Activated T-cell treated with anti-CD3 and anti-CD28 coated beads, Interleukin-2, amount 50 U/mL, for 24 hours (primary cell): ENCODE results near the gene CAVIN3.

Experiments
- DNase-seq: peaks from one replicate; pipeline ENCODE4 v3.0.0-alpha.2; 2020
- H3K27ac Mint-ChIP-seq: 2 replicates; pipeline ENCODE4 v1.8.0; 2020; ENCODE audit warnings: mild to moderate bottlenecking, mixed read lengths
- H3K27me3 Mint-ChIP-seq: 2 replicates; pipeline ENCODE4 v1.8.0; 2020; ENCODE audit warnings: mixed read lengths
- H3K36me3 Mint-ChIP-seq: 2 replicates; pipeline ENCODE4 v1.8.0; 2020; ENCODE audit warnings: low read depth, mixed read lengths
- H3K4me1 Mint-ChIP-seq: 2 replicates; pipeline ENCODE4 v1.8.0; 2020; ENCODE audit warnings: low read depth, mixed read lengths
- H3K4me3 Mint-ChIP-seq: 2 replicates; pipeline ENCODE4 v1.8.0; 2020; ENCODE audit warnings: mild to moderate bottlenecking, moderate library complexity, mixed read lengths
- H3K9me3 Mint-ChIP-seq: 2 replicates; pipeline ENCODE4 v1.8.0; 2020; ENCODE audit warnings: mixed read lengths

Gene CAVIN3, protein sequence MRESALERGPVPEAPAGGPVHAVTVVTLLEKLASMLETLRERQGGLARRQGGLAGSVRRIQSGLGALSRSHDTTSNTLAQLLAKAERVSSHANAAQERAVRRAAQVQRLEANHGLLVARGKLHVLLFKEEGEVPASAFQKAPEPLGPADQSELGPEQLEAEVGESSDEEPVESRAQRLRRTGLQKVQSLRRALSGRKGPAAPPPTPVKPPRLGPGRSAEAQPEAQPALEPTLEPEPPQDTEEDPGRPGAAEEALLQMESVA

DNA sequence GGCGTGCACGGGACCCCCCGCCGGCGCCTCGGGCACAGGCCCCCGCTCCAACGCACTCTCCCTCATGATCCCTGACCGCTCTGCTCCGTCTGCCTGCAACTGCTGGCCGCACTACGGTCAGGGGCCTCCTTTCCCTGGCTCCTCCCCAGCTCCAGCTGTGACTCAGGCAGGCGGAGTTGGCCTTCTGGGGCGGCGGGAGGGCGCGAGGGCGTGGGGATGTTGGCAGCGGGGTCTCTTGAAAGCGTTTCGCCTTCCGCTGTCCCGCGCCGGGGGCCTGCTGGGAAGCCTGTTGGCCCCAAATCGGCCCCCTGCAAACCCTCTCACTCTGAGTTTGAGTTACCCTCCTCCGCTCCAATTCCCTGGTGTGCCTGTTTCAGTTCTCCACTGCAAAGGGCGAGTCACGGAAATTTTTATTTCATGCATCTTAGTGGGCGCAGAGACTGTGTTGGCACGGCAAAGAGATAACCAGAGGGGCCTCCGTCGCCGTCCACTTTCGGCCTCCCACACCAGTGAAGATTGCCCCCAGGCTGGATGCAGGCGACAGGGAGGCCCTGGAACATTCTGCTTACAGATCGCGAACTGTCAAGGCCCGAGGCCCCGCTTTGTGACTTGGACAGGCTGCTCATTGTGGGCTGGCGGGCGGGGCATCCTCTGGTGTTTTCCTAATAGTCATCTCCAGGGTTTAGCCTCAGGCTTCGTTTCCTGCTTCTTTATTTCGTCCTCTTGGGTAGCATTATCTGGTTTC is at the start of gene CAVIN3:
Gene CAVIN3, minus strand, starts transcription at position 91 of the 745 bp plus-strand sequence. Its CDS starts 25 bp downstream, at position 66.
- peak within 1 kb of the TSS; percentile 99 for H3K27ac Mint-ChIP-seq
- peak within 1 kb of the TSS; percentile 80 for H3K4me3 Mint-ChIP-seq
- peaks cover 5% of the 10 kb centered on the region for H3K36me3 Mint-ChIP-seq
- peaks cover 56% of the 10 kb centered on the region for H3K4me1 Mint-ChIP-seq
- peaks cover 57% of the 10 kb centered on the region for H3K27me3 Mint-ChIP-seq
- no peaks in the 10 kb centered on the region for H3K9me3 Mint-ChIP-seq
- peak; percentile 81 for DNase-seq

DNA sequence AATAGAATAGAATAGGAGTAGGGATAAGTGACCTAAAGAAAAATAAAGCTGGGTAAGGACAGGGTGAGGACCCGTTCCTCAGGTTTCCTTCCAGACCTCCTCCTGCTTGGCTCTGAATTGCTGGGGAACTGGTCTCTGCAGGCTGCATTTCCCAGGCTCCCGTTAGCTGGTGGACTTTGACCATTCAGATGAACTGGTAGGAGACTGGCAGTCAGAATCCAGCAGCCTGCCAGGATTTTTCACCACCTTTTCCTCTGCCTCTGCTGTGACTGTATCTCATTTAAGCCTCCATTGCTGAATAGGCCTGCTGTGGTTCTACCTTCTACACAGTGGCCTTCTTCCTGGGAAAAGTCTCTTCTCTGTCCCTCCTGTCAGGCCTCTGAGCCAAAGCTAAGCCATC is 45.4 kb upstream of the CAVIN3 start:
- Mint-ChIP-seq H3K27me3 (no peaks in the 10 kb centered on the region), H3K4me1 (peaks cover 3% of the 10 kb centered on the region), H3K4me3 (no peak overlapping the region), H3K36me3 (no peaks in the 10 kb centered on the region), H3K27ac (no peak overlapping the region), H3K9me3 (no peaks in the 10 kb centered on the region)
- DNase-seq: no peak

DNA sequence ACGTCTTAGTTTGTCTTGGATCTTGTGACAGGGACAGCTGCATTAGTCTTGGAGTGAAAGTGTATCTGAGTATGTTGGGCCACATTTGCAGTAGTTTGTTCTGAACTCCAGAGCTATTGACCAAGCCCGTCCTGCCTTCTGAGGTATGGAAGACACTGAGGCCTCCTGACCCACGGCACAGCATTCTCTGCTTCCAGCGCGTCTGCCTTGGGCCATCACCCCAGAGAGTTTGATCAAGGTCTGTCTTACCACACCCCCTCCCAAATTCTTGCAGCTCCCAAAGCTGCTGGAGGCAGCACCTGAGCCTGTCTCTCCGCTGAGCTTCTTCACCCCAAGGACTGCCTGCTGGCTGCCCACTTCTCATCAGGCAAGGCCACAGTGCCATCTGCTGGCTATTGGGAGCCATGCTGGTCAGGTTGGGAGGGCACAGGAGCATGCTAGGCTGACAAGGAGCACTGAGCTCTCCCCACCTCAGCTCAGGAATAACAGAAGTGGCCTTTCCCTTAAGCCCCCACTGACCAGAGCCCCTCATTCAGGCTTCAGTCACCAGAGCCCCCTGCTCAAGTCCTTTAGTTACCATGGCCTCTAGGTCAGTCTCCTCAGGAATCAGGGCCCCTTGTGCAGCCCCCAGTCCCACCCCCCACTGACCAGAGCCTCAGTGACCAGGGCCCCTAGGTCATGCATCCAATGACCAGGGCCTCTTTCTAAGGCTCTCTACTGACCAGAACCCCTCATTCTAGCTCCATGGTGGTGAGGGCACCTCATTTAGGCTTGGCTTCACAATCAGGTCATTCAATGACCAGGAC is 42.8 kb upstream of the CAVIN3 start:
- DNase-seq: peak; percentile 80
- Mint-ChIP-seq H3K4me3 (no peak overlapping the region), H3K4me1 (peaks cover 3% of the 10 kb centered on the region), H3K27ac (no peak overlapping the region), H3K9me3 (no peaks in the 10 kb centered on the region), H3K27me3 (no peaks in the 10 kb centered on the region), H3K36me3 (no peaks in the 10 kb centered on the region)

DNA sequence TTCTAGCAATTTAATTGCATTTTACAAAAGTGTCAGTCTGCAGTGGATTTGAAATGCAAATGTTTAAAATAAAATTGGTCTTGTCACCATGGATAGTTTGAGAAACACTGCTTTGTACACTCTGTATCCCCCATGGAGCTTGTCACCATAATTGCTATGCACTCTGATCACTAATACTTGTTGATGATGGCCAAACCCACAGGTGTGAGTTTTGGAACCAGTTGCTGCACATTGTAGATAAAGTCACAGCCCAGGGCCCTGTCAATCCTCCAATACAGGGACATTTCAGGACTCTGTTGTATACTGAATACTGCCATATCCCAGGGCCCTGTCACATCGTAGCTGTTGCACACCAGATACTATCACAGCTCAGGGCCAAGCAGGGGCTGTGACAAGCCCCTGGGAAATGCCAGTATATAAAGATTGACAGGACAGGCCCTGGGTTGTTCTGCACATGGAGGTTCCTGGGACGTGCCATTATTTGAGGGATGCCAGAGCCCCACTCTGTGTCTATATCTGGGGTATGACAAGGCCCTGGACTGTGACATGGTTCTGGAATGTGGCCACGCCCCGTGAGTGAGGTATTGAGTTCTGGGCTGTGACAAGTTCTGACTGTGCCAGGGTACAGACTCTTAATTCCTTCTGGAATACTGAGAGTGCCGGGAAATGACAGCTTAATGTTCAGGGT is 42.0 kb upstream of the CAVIN3 start:
- no peak for DNase-seq
- no peaks in the 10 kb centered on the region for H3K36me3 Mint-ChIP-seq
- no peak overlapping the region for H3K4me3 Mint-ChIP-seq
- no peaks in the 10 kb centered on the region for H3K27me3 Mint-ChIP-seq
- H3K4me1 Mint-ChIP-seq: peaks cover 11% of the 10 kb centered on the region
- H3K9me3 Mint-ChIP-seq: no peaks in the 10 kb centered on the region
- H3K27ac Mint-ChIP-seq: no peak overlapping the region

DNA sequence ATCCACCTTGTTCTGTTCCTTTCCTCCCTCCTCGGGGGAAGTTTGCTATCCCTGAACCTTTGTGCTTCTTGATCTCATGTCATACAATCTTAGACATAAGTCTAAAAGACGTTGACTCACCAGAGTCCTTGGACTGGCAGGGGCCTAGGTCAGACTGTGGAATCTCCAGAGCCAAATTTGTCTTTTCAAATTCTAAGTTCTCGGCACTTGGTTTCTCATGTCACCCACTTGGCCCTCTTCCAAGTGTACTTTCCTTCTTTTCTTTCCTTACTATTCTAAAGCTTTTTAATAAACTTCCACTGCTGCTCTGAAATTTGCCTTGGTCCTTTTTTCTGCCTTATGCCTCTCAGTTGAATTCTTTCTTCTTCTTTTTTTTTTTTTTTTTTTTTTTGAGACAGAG is 39.9 kb upstream of the CAVIN3 start:
- no peak overlapping the region for H3K27ac Mint-ChIP-seq
- no peak overlapping the region for H3K4me3 Mint-ChIP-seq

DNA sequence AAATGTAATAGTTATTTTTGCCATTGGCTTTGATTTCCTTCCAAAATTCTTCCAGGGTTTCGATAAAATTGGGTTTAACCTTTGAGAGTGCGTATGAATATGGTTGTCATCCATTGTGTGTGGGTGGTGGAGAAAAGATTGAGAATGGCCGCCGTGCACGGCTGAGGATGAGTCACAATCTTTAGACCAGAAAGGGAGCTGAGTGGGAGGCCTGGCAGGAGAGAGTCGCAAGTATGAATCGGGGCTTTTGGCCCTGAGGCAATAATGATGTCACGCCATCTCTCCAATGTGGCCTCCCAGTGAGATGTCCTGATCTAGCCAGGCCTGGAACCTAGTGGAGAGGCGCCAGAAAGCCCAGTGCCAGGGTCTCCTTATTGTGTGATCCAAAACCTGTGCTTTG is 36.9 kb upstream of the CAVIN3 start:
- no peaks in the 10 kb centered on the region for H3K9me3 Mint-ChIP-seq
- peak; percentile 39 for DNase-seq
- no peaks in the 10 kb centered on the region for H3K36me3 Mint-ChIP-seq
- H3K27me3 Mint-ChIP-seq: no peaks in the 10 kb centered on the region
- H3K27ac Mint-ChIP-seq: peak overlapping the region; percentile 55
- peaks cover 31% of the 10 kb centered on the region for H3K4me1 Mint-ChIP-seq
- H3K4me3 Mint-ChIP-seq: no peak overlapping the region

More for the DNA sequence above, 39.9 kb upstream of the CAVIN3 start:
- DNase-seq: no peak
- H3K9me3 Mint-ChIP-seq: no peaks in the 10 kb centered on the region
- H3K4me1 Mint-ChIP-seq: peaks cover 21% of the 10 kb centered on the region
- H3K27me3 Mint-ChIP-seq: no peaks in the 10 kb centered on the region
- H3K36me3 Mint-ChIP-seq: no peaks in the 10 kb centered on the region

DNA sequence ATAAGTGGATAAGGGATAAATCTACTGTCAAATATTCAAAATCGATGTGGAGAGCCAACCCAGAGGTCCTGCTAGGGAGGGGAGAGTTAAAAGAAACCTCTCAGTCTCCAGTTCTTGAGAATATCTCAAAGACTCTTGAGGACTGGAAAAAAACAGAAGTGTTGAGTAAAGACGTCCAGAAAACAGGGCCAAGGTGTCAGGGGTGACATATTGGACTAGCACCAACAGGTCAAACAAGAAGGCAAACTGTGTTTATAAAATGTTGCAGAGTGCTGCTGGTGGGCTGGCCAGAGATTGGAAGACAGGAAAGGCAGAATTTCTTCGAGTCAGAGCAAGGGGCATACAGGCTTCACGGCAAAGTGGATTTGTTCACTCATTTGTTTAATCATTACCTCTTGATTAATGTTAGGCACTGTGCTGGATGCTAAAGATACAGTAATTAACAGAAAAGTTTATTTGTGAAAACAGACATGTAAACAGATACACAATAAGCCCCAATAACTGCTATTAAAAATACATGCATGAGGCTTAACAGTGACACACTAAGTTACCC is 36.3 kb upstream of the CAVIN3 start:
- no peaks in the 10 kb centered on the region for H3K9me3 Mint-ChIP-seq
- no peaks in the 10 kb centered on the region for H3K27me3 Mint-ChIP-seq
- no peaks in the 10 kb centered on the region for H3K36me3 Mint-ChIP-seq
- peaks cover 37% of the 10 kb centered on the region for H3K4me1 Mint-ChIP-seq
- H3K27ac Mint-ChIP-seq: no peak overlapping the region
- DNase-seq: no peak
- no peak overlapping the region for H3K4me3 Mint-ChIP-seq

DNA sequence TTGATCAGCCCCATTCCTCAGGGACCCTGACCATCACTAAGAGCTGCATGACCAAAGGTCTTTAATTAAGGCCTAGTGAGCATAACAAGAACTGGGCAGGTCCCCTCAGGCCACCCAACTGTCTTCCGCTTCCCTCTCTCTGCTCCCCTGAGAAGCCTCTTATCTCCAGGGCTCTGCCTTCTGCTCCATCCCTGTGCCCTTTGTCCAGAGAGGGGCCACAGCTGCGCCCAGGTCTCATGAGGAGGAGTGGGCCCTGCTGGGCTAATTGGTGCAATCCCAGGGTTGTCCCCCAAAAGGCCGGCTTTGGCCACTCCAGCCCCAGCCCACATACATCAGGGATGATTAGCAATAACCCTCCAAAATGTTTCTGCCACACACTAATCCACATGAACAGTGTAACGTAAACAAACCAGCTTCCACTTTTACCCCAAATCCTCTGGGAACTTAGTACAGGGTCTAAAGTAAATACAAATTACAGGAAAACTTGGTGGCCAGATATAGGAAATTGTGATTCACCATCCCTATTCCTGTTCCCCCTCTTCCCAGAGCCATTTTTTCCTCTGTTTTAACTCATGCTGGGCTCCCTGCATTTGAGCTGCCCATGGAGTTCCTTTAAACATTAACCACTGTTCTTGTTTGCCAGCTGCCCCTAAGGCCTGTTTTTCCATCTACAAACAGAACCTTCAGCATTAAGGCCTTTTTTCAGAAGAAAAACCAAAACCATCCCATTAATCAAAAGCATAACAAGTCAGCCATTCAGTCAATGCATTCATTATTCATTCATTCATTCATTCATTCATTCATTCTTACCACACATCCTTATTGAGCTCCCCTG is 34.6 kb upstream of the CAVIN3 start:
- Mint-ChIP-seq H3K4me1 (peaks cover 42% of the 10 kb centered on the region), H3K9me3 (no peaks in the 10 kb centered on the region), H3K27ac (no peak overlapping the region), H3K4me3 (no peak overlapping the region), H3K27me3 (no peaks in the 10 kb centered on the region), H3K36me3 (no peaks in the 10 kb centered on the region)
- DNase-seq: no peak

DNA sequence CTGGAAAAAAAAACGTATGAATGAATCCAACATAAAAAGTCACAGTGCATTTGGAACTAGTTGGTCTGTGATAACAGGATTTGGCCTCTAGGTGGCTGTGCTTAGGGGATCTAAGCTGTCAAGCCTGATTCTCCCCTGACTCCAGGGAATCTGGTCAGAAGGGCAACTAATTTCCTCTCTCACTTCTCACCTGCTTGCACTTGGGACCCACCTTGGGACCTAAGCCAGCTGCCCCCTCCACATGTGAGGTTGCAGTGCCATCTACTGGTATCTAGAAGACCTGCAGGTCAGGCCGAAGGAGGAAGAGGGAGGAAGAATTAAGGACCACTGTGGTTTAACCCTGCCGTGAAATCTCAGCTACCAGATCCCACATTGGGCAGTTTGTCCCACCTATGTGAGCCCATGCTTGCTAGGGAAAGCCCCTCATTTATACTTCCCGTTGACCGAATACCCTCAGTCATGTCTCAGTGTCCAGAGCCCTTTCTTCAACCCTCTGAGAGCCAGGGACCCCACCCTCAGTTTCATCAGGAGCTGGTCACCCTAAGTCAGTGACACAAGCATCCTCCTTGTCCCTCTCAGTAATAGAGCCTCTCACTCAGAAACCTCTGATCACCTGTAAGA is 33.2 kb upstream of the CAVIN3 start:
- Mint-ChIP-seq H3K4me1 (peaks cover 42% of the 10 kb centered on the region), H3K27ac (no peak overlapping the region), H3K9me3 (no peaks in the 10 kb centered on the region), H3K27me3 (no peaks in the 10 kb centered on the region), H3K36me3 (no peaks in the 10 kb centered on the region), H3K4me3 (no peak overlapping the region)
- peak; percentile 73 for DNase-seq

DNA sequence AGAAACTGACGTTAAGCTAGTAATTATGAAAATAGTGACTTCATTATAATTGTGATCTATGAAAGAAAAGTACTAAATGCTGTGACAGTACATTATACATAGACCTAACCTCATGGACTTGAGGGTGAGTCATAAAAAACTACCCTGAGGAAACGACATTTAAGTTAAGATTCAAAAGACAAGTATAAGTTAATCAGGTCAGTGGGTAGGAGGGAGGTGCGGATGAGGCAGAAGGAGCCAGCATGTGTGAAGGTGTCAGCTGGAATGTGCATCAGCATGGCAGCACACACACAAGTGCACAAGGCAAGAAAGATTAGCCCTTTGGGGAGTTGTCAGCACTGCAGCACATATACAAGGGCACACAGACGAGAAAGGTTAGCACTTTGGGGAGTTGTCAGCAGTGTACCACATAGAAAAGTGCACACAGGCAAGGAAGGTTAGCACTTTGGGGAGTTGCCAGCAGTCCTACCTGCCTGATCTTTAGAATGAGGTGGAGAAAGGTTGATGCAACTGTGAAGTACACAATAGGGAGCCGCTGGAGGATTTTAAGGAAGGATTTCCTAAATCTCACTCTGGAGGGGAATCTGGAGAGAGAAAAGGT is 31.6 kb upstream of the CAVIN3 start:
- Mint-ChIP-seq H3K27ac (peak overlapping the region; percentile 37), H3K27me3 (no peaks in the 10 kb centered on the region), H3K36me3 (no peaks in the 10 kb centered on the region), H3K4me3 (no peak overlapping the region), H3K9me3 (no peaks in the 10 kb centered on the region), H3K4me1 (peaks cover 30% of the 10 kb centered on the region)
- peak; percentile 43 for DNase-seq

DNA sequence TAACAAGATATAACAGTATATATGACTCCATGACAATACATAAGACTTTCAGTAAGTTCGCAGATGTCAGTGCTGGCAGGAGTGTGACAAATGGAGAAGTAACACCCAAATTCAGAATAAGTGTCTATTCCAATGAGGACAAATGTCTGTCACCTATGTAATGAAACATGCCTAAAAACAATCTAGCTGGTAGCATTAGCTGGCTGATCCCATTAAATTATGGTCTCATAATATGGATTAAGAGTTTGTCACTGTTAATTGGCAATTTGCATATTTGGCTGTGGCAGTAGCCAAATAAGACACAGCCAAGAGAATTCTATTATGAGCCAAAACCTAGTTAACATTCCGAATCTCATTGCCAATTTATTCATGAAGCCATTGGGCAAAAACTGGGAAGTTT is 30.2 kb upstream of the CAVIN3 start:
- H3K4me1 Mint-ChIP-seq: peaks cover 24% of the 10 kb centered on the region
- H3K27ac Mint-ChIP-seq: no peak overlapping the region
- no peaks in the 10 kb centered on the region for H3K9me3 Mint-ChIP-seq
- no peak for DNase-seq
- H3K27me3 Mint-ChIP-seq: no peaks in the 10 kb centered on the region
- no peaks in the 10 kb centered on the region for H3K36me3 Mint-ChIP-seq
- no peak overlapping the region for H3K4me3 Mint-ChIP-seq

DNA sequence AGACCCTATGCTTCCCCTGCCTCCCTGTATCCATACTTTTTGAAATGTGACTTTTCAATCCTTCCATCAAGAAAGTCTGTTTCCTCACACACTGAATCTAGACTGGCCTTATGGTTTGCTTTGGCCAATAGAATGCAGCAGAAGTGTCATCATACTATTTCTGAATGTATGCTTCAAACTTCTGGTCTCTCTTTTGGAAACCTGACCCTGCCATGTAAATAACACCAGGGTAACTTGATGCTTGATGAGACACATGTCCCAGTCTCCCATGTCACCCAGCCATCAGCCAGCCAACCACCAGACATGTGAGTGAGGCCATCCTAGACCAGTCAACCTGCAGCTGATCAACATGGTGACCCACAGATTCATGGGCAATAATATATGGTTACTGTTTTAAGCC is 29.7 kb upstream of the CAVIN3 start:
- Mint-ChIP-seq H3K4me1 (peaks cover 24% of the 10 kb centered on the region), H3K27ac (no peak overlapping the region), H3K27me3 (no peaks in the 10 kb centered on the region), H3K9me3 (no peaks in the 10 kb centered on the region), H3K4me3 (no peak overlapping the region), H3K36me3 (no peaks in the 10 kb centered on the region)
- DNase-seq: no peak

DNA sequence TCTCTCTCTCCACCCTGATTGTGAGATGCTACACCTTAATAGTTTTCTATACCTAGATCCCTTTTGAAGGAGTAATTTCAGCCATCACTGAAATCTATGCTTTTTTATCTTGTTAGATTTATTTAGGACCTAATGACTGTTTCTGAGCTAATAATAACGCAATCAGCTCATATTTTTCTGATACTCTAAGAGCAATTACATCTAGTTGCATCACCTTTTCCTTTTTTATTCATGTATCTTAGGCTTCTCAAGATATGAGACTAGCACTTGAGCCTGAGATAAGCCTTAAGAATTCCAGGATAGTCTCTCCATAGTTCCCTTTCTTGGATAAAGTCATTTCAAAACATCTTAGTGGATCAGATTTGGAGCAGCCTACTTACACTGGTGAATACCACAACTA is 25.1 kb upstream of the CAVIN3 start:
- Mint-ChIP-seq H3K4me1 (no peaks in the 10 kb centered on the region), H3K36me3 (no peaks in the 10 kb centered on the region), H3K9me3 (no peaks in the 10 kb centered on the region), H3K27ac (no peak overlapping the region), H3K4me3 (no peak overlapping the region), H3K27me3 (peaks cover 6% of the 10 kb centered on the region)
- no peak for DNase-seq
